A673 (cell line): Measurements from ENCODE around the gene CFAP58.

Experiments
- EZH2 ChIP-seq: fragments of 200-600 bp; sonication (generic); IDR thresholded peaks from 2 replicates; pipeline ENCODE4 v1.6.1; 2017; ENCODE audit warnings: borderline replicate concordance, low read depth, mild to moderate bottlenecking, mixed read lengths, antibody characterized with exemption, low read length; ENCODE audit not compliant: poor library complexity, severe bottlenecking
- TF ChIP-seq, protein P1 (sequence below): fragments of 300-800, 200-600 bp; sonication (generic); conservative IDR thresholded peaks from 2 replicates; pipeline ENCODE4 v1.5.1; 2017; ENCODE audit warnings: low read depth, mild to moderate bottlenecking, antibody characterized with exemption, low read length, moderate library complexity, mixed read lengths

DNA sequence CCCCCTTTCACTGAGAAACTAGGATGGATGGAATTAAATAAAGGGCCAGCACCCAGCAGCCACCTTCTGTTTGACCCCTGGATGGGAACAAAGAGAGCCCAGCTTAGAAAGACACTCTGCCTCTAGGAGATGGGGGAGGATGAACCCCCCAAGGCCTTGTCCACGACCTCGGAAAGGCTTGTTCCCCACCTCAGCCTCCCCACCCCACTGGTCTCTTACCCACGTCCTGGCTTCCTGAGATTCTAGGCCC is 25.1 kb upstream of the CFAP58 start:
- TF ChIP-seq, protein P1, sequence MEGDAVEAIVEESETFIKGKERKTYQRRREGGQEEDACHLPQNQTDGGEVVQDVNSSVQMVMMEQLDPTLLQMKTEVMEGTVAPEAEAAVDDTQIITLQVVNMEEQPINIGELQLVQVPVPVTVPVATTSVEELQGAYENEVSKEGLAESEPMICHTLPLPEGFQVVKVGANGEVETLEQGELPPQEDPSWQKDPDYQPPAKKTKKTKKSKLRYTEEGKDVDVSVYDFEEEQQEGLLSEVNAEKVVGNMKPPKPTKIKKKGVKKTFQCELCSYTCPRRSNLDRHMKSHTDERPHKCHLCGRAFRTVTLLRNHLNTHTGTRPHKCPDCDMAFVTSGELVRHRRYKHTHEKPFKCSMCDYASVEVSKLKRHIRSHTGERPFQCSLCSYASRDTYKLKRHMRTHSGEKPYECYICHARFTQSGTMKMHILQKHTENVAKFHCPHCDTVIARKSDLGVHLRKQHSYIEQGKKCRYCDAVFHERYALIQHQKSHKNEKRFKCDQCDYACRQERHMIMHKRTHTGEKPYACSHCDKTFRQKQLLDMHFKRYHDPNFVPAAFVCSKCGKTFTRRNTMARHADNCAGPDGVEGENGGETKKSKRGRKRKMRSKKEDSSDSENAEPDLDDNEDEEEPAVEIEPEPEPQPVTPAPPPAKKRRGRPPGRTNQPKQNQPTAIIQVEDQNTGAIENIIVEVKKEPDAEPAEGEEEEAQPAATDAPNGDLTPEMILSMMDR: no peak
- no peak for TF ChIP-seq EZH2
